ENCODE results near the gene UBC. TPM values are rescaled to one million over a fixed set of nuclear protein-coding genes. Genes with fewer than 3 reads are reported as not detected.
A peak's percentile ranks its signal among the peaks of the same experiment; 100 is the strongest.
"Not testable (repeated sequence)": the region's sequence is repeated elsewhere in the genome, so short reads cannot be mapped to it uniquely, and the experiment has no call there.

UBC gene
- total RNA-seq, 4 donors from 2014 or later = 1,267 to 2,383 (median 1,576) TPM

- Histone ChIP-seq H3K9me3 (peaks cover 0 to 1% (median 0%) of the 10 kb centered on the region in 4 donors), H3K27ac (replicated peaks in 1 of 4) (peak overlapping the region; percentile 99 to 100 (median 100)), H3K4me3 (no peak overlapping the region), H3K4me1 (peaks cover 45 to 75% (median 68%) of the 10 kb centered on the region in 4 donors), H3K36me3 (no peaks in the 10 kb centered on the region), H3K27me3 (peaks cover 0 to 3% (median 0%) of the 10 kb centered on the region in 4 donors)
- intact Hi-C loops (cut with DNase I) = loop anchor here (10.0 kb wide), 1 partner anchor 535 kb away; no protein-coding TSS in a partner anchor
- TF ChIP-seq POLR2A (IDR thresholded peaks at IDR 0.05; ENCODE audit: low read depth) (no peak), EP300 (IDR thresholded peaks at IDR 0.05) (no peak), POLR2AphosphoS5 (IDR thresholded peaks at IDR 0.05) (no peak), CTCF (IDR thresholded peaks at IDR 0.05) (no peak)
- WGBS = 79% methylated on average over 17 of the region's 17 CpGs
- DNase-seq (ENCODE audit: extremely low spot score) = no peak
Observed at GRCh38 chr12:124919521-124920352, 5.3 kb upstream of the UBC start.

- H3K4me3 ChIP-seq = peak overlapping the region; percentile 82 to 96 (median 90)
- not testable (repeated sequence) for H3K27me3 ChIP-seq; H3K9me3 ChIP-seq; DNase-seq (ENCODE audit: extremely low spot score); H3K36me3 ChIP-seq
- intact Hi-C loops (cut with DNase I) = loop anchor here (10.0 kb wide), 1 partner anchor 534 kb away; no protein-coding TSS in a partner anchor
- WGBS = 95% methylated on average over 3 of the region's 3 CpGs
- H3K4me1 ChIP-seq = peaks cover 45 to 71% (median 68%) of the 10 kb centered on the region in 4 donors
- peak overlapping the region; percentile 99 to 100 (median 100) for H3K27ac ChIP-seq (replicated peaks in 1 of 4)
Observed at GRCh38 chr12:124918622-124918988, 4.2 kb upstream of the UBC start.

GRCh38 chr12:124917841-124918621, 3.6 kb upstream of the UBC start:
- Histone ChIP-seq H3K4me3 (peak overlapping the region; percentile 82 to 96 (median 90)), H3K27ac (replicated peaks in 1 of 4) (peak overlapping the region; percentile 99 to 100 (median 100)), H3K4me1 (peaks cover 45 to 72% (median 70%) of the 10 kb centered on the region in 4 donors), H3K36me3 (peaks cover 0 to 13% (median 6%) of the 10 kb centered on the region in 4 donors), H3K9me3 (peaks cover 0 to 3% (median 0%) of the 10 kb centered on the region in 4 donors), H3K27me3 (peaks cover 0 to 5% (median 0%) of the 10 kb centered on the region in 4 donors)
- DNase-seq (ENCODE audit: extremely low spot score) = no peak
- WGBS = 49% methylated on average over 12 of the region's 12 CpGs
- intact Hi-C loops (cut with DNase I) = loop anchor here (10.0 kb wide), 1 partner anchor 533 kb away; no protein-coding TSS in a partner anchor
- TF ChIP-seq CTCF (IDR thresholded peaks at IDR 0.05) (no peak), POLR2A (IDR thresholded peaks at IDR 0.05; ENCODE audit: low read depth) (no peak), POLR2AphosphoS5 (IDR thresholded peaks at IDR 0.05) (no peak), EP300 (IDR thresholded peaks at IDR 0.05) (no peak)

- H3K9me3 ChIP-seq = peaks cover 0 to 3% (median 0%) of the 10 kb centered on the region in 4 donors
- intact Hi-C loops (cut with DNase I) = loop anchor here (10.0 kb wide), 1 partner anchor 532 kb away; no protein-coding TSS in a partner anchor
- peak; percentile 99 for DNase-seq (ENCODE audit: extremely low spot score)
- peaks cover 0 to 5% (median 0%) of the 10 kb centered on the region in 4 donors for H3K27me3 ChIP-seq
- peak overlapping the region; percentile 99 to 100 (median 100) for H3K27ac ChIP-seq (replicated peaks in 1 of 4)
- peaks cover 45 to 76% (median 68%) of the 10 kb centered on the region in 4 donors for H3K4me1 ChIP-seq
- 0% methylated on average over 18 of the region's 19 CpGs for WGBS
- peaks cover 0 to 20% (median 12%) of the 10 kb centered on the region in 4 donors for H3K36me3 ChIP-seq
- TF ChIP-seq POLR2A (IDR thresholded peaks at IDR 0.05; ENCODE audit: low read depth) (peak; percentile 68), EP300 (IDR thresholded peaks at IDR 0.05) (peak; percentile 61), POLR2AphosphoS5 (IDR thresholded peaks at IDR 0.05) (peak in 1 of 2 donors; percentile 100), CTCF (IDR thresholded peaks at IDR 0.05) (no peak)
- H3K4me3 ChIP-seq = peak overlapping the region; percentile 82 to 96 (median 90)
Observed at GRCh38 chr12:124917135-124917840, 2.8 kb upstream of the UBC start.

Measured in esophagus muscularis mucosa (tissue), 4 donors.